PC-9 (cell line): Measurements from ENCODE around the gene MED9.

Source experiments
- CTCF ChIP-seq: fragments of 200-600 bp; sonication (generic); conservative IDR thresholded peaks from 2 replicates; pipeline ENCODE4 v1.6.1; 2017; ENCODE audit warnings: mixed run types, antibody characterized with exemption, mild to moderate bottlenecking, moderate library complexity
- EZH2 ChIP-seq: fragments of 200-600 bp; sonication (generic); IDR thresholded peaks from 2 replicates; pipeline ENCODE4 v1.8.0; 2017; ENCODE audit warnings: antibody characterized with exemption, low read depth

DNA sequence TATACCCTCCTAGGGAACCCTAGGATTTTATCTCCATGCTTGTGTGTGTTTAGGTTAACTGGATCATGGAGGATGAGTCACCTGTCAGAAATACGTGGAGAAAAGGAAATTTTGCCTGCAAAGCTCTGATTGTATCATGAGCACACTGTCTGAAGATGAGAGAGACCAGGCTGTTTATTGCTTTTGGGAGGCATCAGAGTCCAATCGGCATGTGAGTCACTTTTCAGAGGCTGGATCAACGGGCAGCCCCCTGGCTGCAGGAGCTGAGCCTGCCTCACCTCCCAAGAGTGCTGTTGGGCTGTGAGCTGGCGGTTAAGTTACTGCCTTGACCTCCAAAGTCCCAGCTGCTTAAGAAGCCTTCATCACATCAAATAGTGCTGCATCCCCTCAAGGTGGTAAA is 41.5 kb upstream of the MED9 start:
- TF ChIP-seq CTCF (no peak), EZH2 (no peak)
